K562 (cell line): ENCODE results near the gene TRPM8. TPM values are rescaled to one million over a fixed set of nuclear protein-coding genes. Genes with fewer than 3 reads are reported as not detected.

ENCODE experiments used
- ATAC-seq: fragments of 200-7000 bp; cut with Tn5 transposase; 3 replicates; pipeline ENCODE4 v1.9.1; 2020; ENCODE audit warnings: moderate library complexity
- BruUV-seq: library from RNA; stranded (reverse); fragments of 400-500 nt; replicated peaks from 2 replicates; lab custom pipeline; 2021; lab: Mats Ljungman, UMichigan
- CTCF ChIA-PET: fragments of 300-600 bp; formaldehyde crosslinking; extraction: SDS; loops from one replicate; lab custom pipeline; 2021; ENCODE audit warnings: low intra/inter-chr PET ratio; lab: Yijun Ruan, JAX
- POLR2A ChIA-PET: fragments of 300-600, 350-650 bp; sonication (Branson Sonifier 250); formaldehyde crosslinking; extraction: SDS; loops from one replicate; lab custom pipeline; 2021; ENCODE audit warnings: antibody characterized with exemption, inconsistent platforms; lab: Yijun Ruan, JAX
- DNase-seq, 4 experiments: peaks; one replicate each; pipeline versions ENCODE4 v3.0.0 to v3.0.0-alpha.2; 2011 to 2018; ENCODE audit warnings: low spot score in 3 of 4, mixed read lengths in 3 of 4; ENCODE audit errors: extremely low read depth in 1 of 4
- FAIRE-seq: peaks from 2 replicates; lab custom pipeline; 2011; peaks lifted over from hg19 to GRCh38; lab: Jason Lieb, UNC
- H2AFZ ChIP-seq: 2 replicates; pipeline ENCODE4 v1.6.0; 2011; ENCODE audit warnings: low read depth, low read length, control low read depth, inconsistent platforms
- H3K27ac ChIP-seq: fragments of 200-600 bp; 3 replicates; pipeline ENCODE4 v1.8.0; 2011; ENCODE audit warnings: low read depth, mild to moderate bottlenecking, control low read depth, inconsistent platforms, low read length, moderate library complexity, mixed read lengths; ENCODE audit errors: extremely low read depth
- H3K27me3 ChIP-seq, 2 experiments: fragments of 300-600 bp in 1 of 2; 2 replicates in 1 of 2; 3 replicates in 1 of 2; pipeline versions ENCODE4 v1.6.0 to v1.8.0; 2011; ENCODE audit warnings: inconsistent platforms in 2 of 2, low read length in 2 of 2, mild to moderate bottlenecking in 1 of 2, mixed read lengths in 1 of 2, moderate library complexity in 1 of 2; ENCODE audit not compliant: control insufficient read depth in 2 of 2, insufficient read depth in 2 of 2
- H3K36me3 ChIP-seq: fragments of 300-600 bp; 3 replicates; pipeline ENCODE4 v1.8.0; 2011; ENCODE audit warnings: mild to moderate bottlenecking, low read length, inconsistent platforms; ENCODE audit not compliant: control insufficient read depth, insufficient read depth
- H3K4me1 ChIP-seq, 2 experiments: fragments of 200-600 bp in 1 of 2; replicated peaks in 1 of 2; 2 replicates in 1 of 2; 3 replicates in 1 of 2; pipeline versions ENCODE4 v1.5.1 to v1.8.0; 2011; ENCODE audit warnings: inconsistent platforms in 2 of 2, low read length in 2 of 2, mild to moderate bottlenecking in 1 of 2, mixed read lengths in 1 of 2, moderate library complexity in 1 of 2; ENCODE audit not compliant: control insufficient read depth in 2 of 2, insufficient read depth in 2 of 2
- H3K4me2 ChIP-seq: 2 replicates; pipeline ENCODE4 v1.6.1; 2011; ENCODE audit warnings: low read length, control low read depth, inconsistent platforms, mixed read lengths; ENCODE audit not compliant: insufficient read depth
- H3K4me3 ChIP-seq: fragments of 200-600 bp; sonication (generic), shearing (Covaris generic); 2 replicates; pipeline ENCODE4 v1.5.1; 2016; ENCODE audit warnings: control low read depth, inconsistent platforms
- H3K79me2 ChIP-seq: fragments of 200-600 bp; 3 replicates; pipeline ENCODE4 v1.8.0; 2011; ENCODE audit warnings: low read length, inconsistent platforms; ENCODE audit not compliant: control insufficient read depth, insufficient read depth
- H3K9ac ChIP-seq, 2 experiments: 2 replicates each; pipeline versions ENCODE4 v1.6.0 to v1.6.1; 2011; ENCODE audit warnings: low read depth in 2 of 2, low read length in 2 of 2, control low read depth in 1 of 2, inconsistent platforms in 1 of 2, mild to moderate bottlenecking in 1 of 2, mixed read lengths in 1 of 2; ENCODE audit not compliant: insufficient read depth in 1 of 2
- H3K9me1 ChIP-seq: one replicate; pipeline ENCODE4 v1.6.0; 2011; ENCODE audit warnings: inconsistent platforms, mild to moderate bottlenecking, low read length, moderate library complexity; ENCODE audit not compliant: control insufficient read depth, insufficient read depth
- H3K9me3 ChIP-seq: replicated peaks from 2 replicates; pipeline ENCODE4 v1.5.1; 2011; ENCODE audit warnings: low read depth, low read length, inconsistent platforms; ENCODE audit not compliant: control insufficient read depth, insufficient read depth
- H4K20me1 ChIP-seq: replicated peaks from 2 replicates; pipeline ENCODE4 v1.6.1; 2011; ENCODE audit warnings: low read length, inconsistent platforms, mixed read lengths; ENCODE audit not compliant: control insufficient read depth, insufficient read depth
- CTBP1 ChIP-seq: fragments of 450-650 bp; IDR thresholded peaks from 2 replicates; pipeline ENCODE4 v1.6.1; 2016; ENCODE audit warnings: borderline replicate concordance
- EP400 ChIP-seq: fragments of 450-650 bp; IDR thresholded peaks from 2 replicates; pipeline ENCODE4 v1.6.1; 2017; ENCODE audit warnings: antibody characterized with exemption, mild to moderate bottlenecking, moderate library complexity
- FOSL1 ChIP-seq: fragments of 200-800 bp; sonication (Bioruptor generic); conservative IDR thresholded peaks from 2 replicates; pipeline ENCODE4 v1.6.1; 2016; ENCODE audit warnings: missing genetic modification characterization, missing compliant biosample characterization
- GTF2F1 ChIP-seq: IDR thresholded peaks from 2 replicates; pipeline ENCODE4 v1.6.1; 2011; ENCODE audit warnings: low read depth, low read length, improper control_type of control experiment
- HIVEP1 ChIP-seq: fragments of 250-450 bp; sonication (Bioruptor Pico); IDR thresholded peaks from 2 replicates; pipeline ENCODE4 v1.4.0; 2020; ENCODE audit warnings: mild to moderate bottlenecking
- HMG20A ChIP-seq: fragments of 450-650 bp; formaldehyde crosslinking; conservative IDR thresholded peaks from 2 replicates; pipeline ENCODE4 v1.4.0; 2020; ENCODE audit warnings: mild to moderate bottlenecking, mixed read lengths
- KAT7 ChIP-seq: sonication (generic); formaldehyde crosslinking; IDR thresholded peaks from 2 replicates; pipeline ENCODE4 v1.8.0; 2022; ENCODE audit warnings: missing genetic modification reagents, mild to moderate bottlenecking, borderline replicate concordance
- NR3C1 ChIP-seq: sonication (generic); formaldehyde crosslinking; IDR thresholded peaks from 2 replicates; pipeline ENCODE4 v1.8.1; 2022; ENCODE audit warnings: missing genetic modification reagents
- POLR2A ChIP-seq: fragments of 450-650 bp; conservative IDR thresholded peaks from 2 replicates; pipeline ENCODE4 v1.6.1; 2016
- SMAD1 ChIP-seq: fragments of 150-350 bp; IDR thresholded peaks from 2 replicates; pipeline ENCODE4 v1.6.1; 2014; ENCODE audit warnings: low read length, low read depth; ENCODE audit not compliant: partially characterized antibody
- SMAD3 ChIP-seq: fragments of 450-650 bp; formaldehyde crosslinking; conservative IDR thresholded peaks from 2 replicates; pipeline ENCODE4 v1.4.0; 2020; ENCODE audit warnings: mild to moderate bottlenecking
- SNIP1 ChIP-seq: fragments of 450-650 bp; IDR thresholded peaks from 2 replicates; pipeline ENCODE4 v1.7.1; 2017; ENCODE audit warnings: low read depth, mild to moderate bottlenecking
- TAF15 ChIP-seq: fragments of 200-400 bp; formaldehyde crosslinking; IDR thresholded peaks from 2 replicates; pipeline ENCODE4 v1.6.1; 2017; ENCODE audit warnings: mild to moderate bottlenecking, low read depth, low read length, moderate library complexity
- ZNF165 ChIP-seq: fragments of 250-450 bp; sonication (Bioruptor Pico); IDR thresholded peaks from 2 replicates; pipeline ENCODE4 v1.4.0; 2020; ENCODE audit warnings: borderline replicate concordance
- ZNF431 ChIP-seq: sonication (generic); formaldehyde crosslinking; IDR thresholded peaks from 2 replicates; pipeline ENCODE4 v1.8.0; 2022; ENCODE audit warnings: mild to moderate bottlenecking, missing genetic modification reagents
- WGBS: fragments of 100-300 bp; shearing (Covaris generic); methylation state at CpG from one replicate; pipeline ENCODE4 v1.1.6; 2016; ENCODE audit warnings: low coverage, mixed read lengths; ENCODE audit not compliant: insufficient coverage; ENCODE audit errors: missing lambda C conversion rate; 5-methylcytosine and 5-hydroxymethylcytosine counted together
- in situ Hi-C: fragments of 300-500 bp; cut with MboI; formaldehyde crosslinking; loops from 4 replicates; pipeline ENCODE4 v1.15.0; 2018; ENCODE audit warnings: inconsistent platforms, mixed read lengths
- intact Hi-C: fragments of 100-400 bp; cut with micrococcal nuclease; formaldehyde crosslinking; loops from 2 replicates; pipeline ENCODE4 v1.14.2; 2022
- polyA plus RNA-seq, 8 experiments: library from polyadenylated mRNA; depleted of rRNA in 4 of 8; stranded (reverse) in 5 of 8; unstranded in 3 of 8; fragments of >200 nt; fragmentation: Nextera tagmentation in 2 of 8; fragmentation: Illumina TruSeq in 1 of 8; extraction: Ambion mirVana in 2 of 8; extraction: Trizol in 1 of 8; gene quantifications; 2 replicates each; pipeline versions ENCODE4 v1.2.1 to v1.2.3, GENCODE V29; 2011 to 2014; ENCODE audit warnings: inconsistent platforms in 1 of 8, missing spikeins in 1 of 8
- total RNA-seq, 7 experiments: library from RNA; depleted of rRNA in 6 of 7; stranded (reverse); fragments of >200 nt in 6 of 7; fragmentation: Illumina TruSeq in 2 of 7; extraction: Trizol in 2 of 7; gene quantifications; 2 replicates each; pipeline versions ENCODE4 v1.2.1 to v1.2.3, GENCODE V29; 2011 to 2021; ENCODE audit warnings: low replicate concordance in 1 of 7
- TF ChIP-seq, protein P1 (sequence below): fragments of 250-450 bp; sonication (Bioruptor Pico); IDR thresholded peaks from 2 replicates; pipeline ENCODE4 v1.5.0; 2021
- TF ChIP-seq, protein P2 (sequence below): fragments of 450-650 bp; IDR thresholded peaks from 2 replicates; pipeline ENCODE4 v1.6.1; 2016
- TF ChIP-seq, protein P3 (sequence below): fragments of 250-450 bp; sonication (Bioruptor Pico); IDR thresholded peaks from 2 replicates; pipeline ENCODE4 v1.5.0; 2021

TRPM8 gene
- total and polyA plus RNA-seq, 9 of the 15 experiments (the other 6 are each of a cell fraction or from before 2014, with no cell fraction given) = not detected

DNA sequence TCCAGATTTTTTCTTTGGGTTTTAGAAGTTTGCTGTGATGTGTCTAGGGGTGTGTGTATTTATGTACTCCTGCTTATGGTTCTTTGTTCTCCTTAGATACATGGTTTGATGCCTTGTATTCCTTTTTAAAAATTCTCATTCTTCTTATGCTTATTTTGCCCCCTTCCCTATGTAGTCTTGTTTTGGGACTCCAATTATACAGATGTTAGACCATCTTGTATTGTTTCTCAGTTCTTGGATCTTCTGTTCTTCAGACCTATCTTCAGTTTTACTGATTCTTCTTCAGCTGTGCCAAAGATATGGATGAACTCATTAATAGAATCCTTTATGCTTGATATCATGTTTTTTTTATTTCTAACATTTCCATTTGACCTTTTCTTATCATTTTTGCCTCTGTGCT is 34.8 kb upstream of the TRPM8 start:
- DNase-seq (no peak), FAIRE-seq (no peak)
- H3K79me2 ChIP-seq = no peaks in the 10 kb centered on the region
- H3K36me3 ChIP-seq = no peaks in the 10 kb centered on the region
- intact Hi-C loops = no loop called here
- H3K27ac ChIP-seq = no peak overlapping the region
- H3K9me1 ChIP-seq = no peaks in the 10 kb centered on the region
- H3K27me3 ChIP-seq = no peaks in the 10 kb centered on the region
- H3K9me3 ChIP-seq = no peaks in the 10 kb centered on the region
- no peak overlapping the region for H3K4me2 ChIP-seq
- no TSS peak for BruUV-seq
- POLR2A ChIA-PET = no interaction called here
- in situ Hi-C loops = no loop called here
- H2AFZ ChIP-seq = no peak overlapping the region
- TF ChIP-seq SMAD1 (no peak), TAF15 (no peak), SNIP1 (no peak)
- TF ChIP-seq, protein P1, sequence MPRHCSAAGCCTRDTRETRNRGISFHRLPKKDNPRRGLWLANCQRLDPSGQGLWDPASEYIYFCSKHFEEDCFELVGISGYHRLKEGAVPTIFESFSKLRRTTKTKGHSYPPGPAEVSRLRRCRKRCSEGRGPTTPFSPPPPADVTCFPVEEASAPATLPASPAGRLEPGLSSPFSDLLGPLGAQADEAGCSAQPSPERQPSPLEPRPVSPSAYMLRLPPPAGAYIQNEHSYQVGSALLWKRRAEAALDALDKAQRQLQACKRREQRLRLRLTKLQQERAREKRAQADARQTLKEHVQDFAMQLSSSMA (CRISPR knock-in tag) = no peak
- TF ChIP-seq, all 486 proteins: peak for 0
- Histone ChIP-seq H4K20me1 (no peaks in the 10 kb centered on the region), H3K4me1 (no peaks in the 10 kb centered on the region), H3K4me3 (no peak overlapping the region), H3K9ac (no peak overlapping the region)
- ATAC-seq = no peak
- CTCF ChIA-PET = no interaction called here

DNA sequence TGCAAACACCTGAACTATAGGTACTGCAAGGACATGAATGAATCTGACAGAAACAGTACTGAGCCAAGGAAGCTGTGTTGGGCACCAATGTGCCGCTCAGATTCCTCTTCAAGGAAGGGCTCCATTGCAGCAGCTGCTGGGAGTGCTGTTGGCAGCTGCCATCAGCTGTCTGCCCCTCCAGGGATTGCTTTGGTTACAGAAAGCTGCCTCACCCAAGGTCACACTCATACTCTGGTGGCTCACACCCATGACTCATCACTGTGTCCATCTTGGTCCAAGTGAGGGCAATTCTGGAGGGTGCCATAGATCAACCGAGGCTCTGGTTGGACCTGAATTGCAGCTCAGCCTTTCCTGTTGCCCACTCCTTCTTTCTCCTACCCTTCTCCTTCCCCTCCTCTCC is 24.4 kb upstream of the TRPM8 start:
- intact Hi-C loops = no loop called here
- BruUV-seq = no TSS peak
- no peak overlapping the region for H3K27ac ChIP-seq
- no peak for FAIRE-seq
- no peak overlapping the region for H3K4me2 ChIP-seq
- WGBS = 0% methylated on average over 2 of the region's 2 CpGs
- H3K9me3 ChIP-seq = no peaks in the 10 kb centered on the region
- no peak overlapping the region for H3K4me3 ChIP-seq
- no peak overlapping the region for H2AFZ ChIP-seq
- no peak overlapping the region for H3K9ac ChIP-seq
- no peak for DNase-seq
- in situ Hi-C loops = no loop called here
- H3K27me3 ChIP-seq = no peaks in the 10 kb centered on the region
- H4K20me1 ChIP-seq = no peaks in the 10 kb centered on the region
- H3K79me2 ChIP-seq = no peaks in the 10 kb centered on the region
- H3K9me1 ChIP-seq = no peaks in the 10 kb centered on the region
- ChIA-PET CTCF (no interaction called here), POLR2A (no interaction called here)
- H3K36me3 ChIP-seq = no peaks in the 10 kb centered on the region
- no peak for ATAC-seq
- no peak for TF ChIP-seq NR3C1 (CRISPR knock-in tag)
- TF ChIP-seq ZNF431 (CRISPR knock-in tag) = no peak
- TF ChIP-seq, protein P2, sequence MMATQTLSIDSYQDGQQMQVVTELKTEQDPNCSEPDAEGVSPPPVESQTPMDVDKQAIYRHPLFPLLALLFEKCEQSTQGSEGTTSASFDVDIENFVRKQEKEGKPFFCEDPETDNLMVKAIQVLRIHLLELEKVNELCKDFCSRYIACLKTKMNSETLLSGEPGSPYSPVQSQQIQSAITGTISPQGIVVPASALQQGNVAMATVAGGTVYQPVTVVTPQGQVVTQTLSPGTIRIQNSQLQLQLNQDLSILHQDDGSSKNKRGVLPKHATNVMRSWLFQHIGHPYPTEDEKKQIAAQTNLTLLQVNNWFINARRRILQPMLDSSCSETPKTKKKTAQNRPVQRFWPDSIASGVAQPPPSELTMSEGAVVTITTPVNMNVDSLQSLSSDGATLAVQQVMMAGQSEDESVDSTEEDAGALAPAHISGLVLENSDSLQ = no peak
- TF ChIP-seq, protein P3, sequence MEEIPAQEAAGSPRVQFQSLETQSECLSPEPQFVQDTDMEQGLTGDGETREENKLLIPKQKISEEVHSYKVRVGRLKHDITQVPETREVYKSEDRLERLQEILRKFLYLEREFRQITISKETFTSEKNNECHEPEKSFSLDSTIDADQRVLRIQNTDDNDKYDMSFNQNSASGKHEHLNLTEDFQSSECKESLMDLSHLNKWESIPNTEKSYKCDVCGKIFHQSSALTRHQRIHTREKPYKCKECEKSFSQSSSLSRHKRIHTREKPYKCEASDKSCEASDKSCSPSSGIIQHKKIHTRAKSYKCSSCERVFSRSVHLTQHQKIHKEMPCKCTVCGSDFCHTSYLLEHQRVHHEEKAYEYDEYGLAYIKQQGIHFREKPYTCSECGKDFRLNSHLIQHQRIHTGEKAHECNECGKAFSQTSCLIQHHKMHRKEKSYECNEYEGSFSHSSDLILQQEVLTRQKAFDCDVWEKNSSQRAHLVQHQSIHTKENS (CRISPR knock-in tag) = no peak
- TF ChIP-seq KAT7 (CRISPR knock-in tag) = no peak
- no peak for TF ChIP-seq POLR2A
- TF ChIP-seq SMAD3 = no peak
- no peak for TF ChIP-seq HIVEP1 (CRISPR knock-in tag)
- TF ChIP-seq FOSL1 (tag) = no peak
- no peak for TF ChIP-seq EP400
- TF ChIP-seq GTF2F1 = no peak
- TF ChIP-seq ZNF165 (CRISPR knock-in tag) = no peak
- no peak for TF ChIP-seq HMG20A (CRISPR knock-in tag)
- no peak for TF ChIP-seq CTBP1
- H3K4me1 ChIP-seq = no peaks in the 10 kb centered on the region
